Activated T-helper 2 cell treated with anti-CD3 and anti-CD28 coated beads, Interferon-gamma antibody, Interleukin-2, Interleukin-4, amounts not matched to agents 10 μg/mL and 5 μg/mL and 100 μg/mL, durations not matched to agents 14 hours and 24 hours and 36 hours (primary cell): ENCODE results near the gene TOMM5. TPM values are rescaled to one million over a fixed set of nuclear protein-coding genes. Genes with fewer than 3 reads are reported as not detected.
A peak's percentile ranks its signal among the peaks of the same experiment; 100 is the strongest.
"Not testable (repeated sequence)": the region's sequence is repeated elsewhere in the genome, so short reads cannot be mapped to it uniquely, and the experiment has no call there.

Experiments
- DNase-seq: peaks from one replicate; pipeline ENCODE4 v3.0.0; 2021; ENCODE audit warnings: low spot score
- H3K27ac Mint-ChIP-seq: one replicate; pipeline ENCODE4 v1.8.0; 2021; ENCODE audit warnings: mixed read lengths
- H3K27me3 Mint-ChIP-seq: one replicate; pipeline ENCODE4 v1.8.0; 2021; ENCODE audit warnings: low read depth, mixed read lengths
- H3K36me3 Mint-ChIP-seq: one replicate; pipeline ENCODE4 v1.8.0; 2021; ENCODE audit warnings: low read depth, mixed read lengths
- H3K4me1 Mint-ChIP-seq: one replicate; pipeline ENCODE4 v1.8.0; 2021; ENCODE audit warnings: low read depth, mixed read lengths
- H3K4me3 Mint-ChIP-seq: one replicate; pipeline ENCODE4 v1.8.0; 2021; ENCODE audit warnings: low read depth, mild to moderate bottlenecking, moderate library complexity, mixed read lengths
- H3K9me3 Mint-ChIP-seq: one replicate; pipeline ENCODE4 v1.8.0; 2021; ENCODE audit warnings: mixed read lengths
- intact Hi-C: fragments of 100-400 bp; cut with micrococcal nuclease; formaldehyde crosslinking; loops from one replicate; pipeline ENCODE4 v1.15.1; 2023
- total RNA-seq: library from RNA; stranded (reverse); gene quantifications from 2 replicates; pipeline ENCODE4 v1.2.3, GENCODE V29; 2022

Gene TOMM5
- total RNA-seq, 1 donor from 2014 or later, result 153 TPM

- no peaks in the 10 kb centered on the region for H3K36me3 Mint-ChIP-seq
- no peak overlapping the region for H3K4me3 Mint-ChIP-seq
- no peaks in the 10 kb centered on the region for H3K4me1 Mint-ChIP-seq
- no peak overlapping the region for H3K27ac Mint-ChIP-seq
- no peaks in the 10 kb centered on the region for H3K9me3 Mint-ChIP-seq
- intact Hi-C loops, result no loop called here
- peaks cover 43% of the 10 kb centered on the region for H3K27me3 Mint-ChIP-seq
- DNase-seq, result no peak
Observed at GRCh38 chr9:37602817-37603216, 10.4 kb upstream of the TOMM5 start.

GRCh38 chr9:37602061-37602460 is 9.7 kb upstream of the TOMM5 start:
- H3K27me3 Mint-ChIP-seq, result peaks cover 37% of the 10 kb centered on the region
- H3K27ac Mint-ChIP-seq, H3K4me1 Mint-ChIP-seq, intact Hi-C loops, DNase-seq, H3K36me3 Mint-ChIP-seq, H3K4me3 Mint-ChIP-seq, H3K9me3 Mint-ChIP-seq: not testable (repeated sequence)

GRCh38 chr9:37596504-37596903 is 4.1 kb upstream of the TOMM5 start:
- no peaks in the 10 kb centered on the region for H3K9me3 Mint-ChIP-seq

GRCh38 chr9:37593883-37594448 is 1.6 kb upstream of the TOMM5 start:
- peak overlapping the region; percentile 13 for H3K4me3 Mint-ChIP-seq
- no peaks in the 10 kb centered on the region for H3K9me3 Mint-ChIP-seq
- intact Hi-C loops, result loop anchor here (2.0 to 5.0 kb wide), 5 partner anchors 107 to 308 kb away; partner anchors contain the start of genes DCAF10, GRHPR, POLR1E and SLC25A51
- no peak overlapping the region for H3K27ac Mint-ChIP-seq
- H3K36me3 Mint-ChIP-seq, result peaks cover 29% of the 10 kb centered on the region
- peaks cover 19% of the 10 kb centered on the region for H3K4me1 Mint-ChIP-seq
- no peak for DNase-seq
- peaks cover 22% of the 10 kb centered on the region for H3K27me3 Mint-ChIP-seq

More at GRCh38 chr9:37596504-37596903, 4.1 kb upstream of the TOMM5 start:
- intact Hi-C loops, result no loop called here
- H3K4me3 Mint-ChIP-seq, result no peak overlapping the region
- H3K36me3 Mint-ChIP-seq, result peaks cover 8% of the 10 kb centered on the region
- no peak for DNase-seq
- no peak overlapping the region for H3K27ac Mint-ChIP-seq
- H3K27me3 Mint-ChIP-seq, result peaks cover 32% of the 10 kb centered on the region
- peaks cover 5% of the 10 kb centered on the region for H3K4me1 Mint-ChIP-seq

- Mint-ChIP-seq H3K9me3 (no peaks in the 10 kb centered on the region), H3K27ac (no peak overlapping the region), H3K4me1 (peaks cover 22% of the 10 kb centered on the region), H3K27me3 (no peaks in the 10 kb centered on the region), H3K36me3 (peaks cover 85% of the 10 kb centered on the region), H3K4me3 (no peak overlapping the region)
- DNase-seq, result no peak
- intact Hi-C loops, result no loop called here
Observed at GRCh38 chr9:37587521-37587920, 4.9 kb downstream of the TOMM5 start.

- no peak for DNase-seq
- intact Hi-C loops, result no loop called here
- Mint-ChIP-seq H3K9me3 (no peaks in the 10 kb centered on the region), H3K27me3 (no peaks in the 10 kb centered on the region), H3K36me3 (peaks cover 61% of the 10 kb centered on the region), H3K4me3 (no peak overlapping the region), H3K4me1 (peaks cover 9% of the 10 kb centered on the region), H3K27ac (no peak overlapping the region)
Observed at GRCh38 chr9:37583522-37584121, 8.8 kb downstream of the TOMM5 start.

GRCh38 chr9:37582548-37583157 is 9.7 kb downstream of the TOMM5 start:
- H3K9me3 Mint-ChIP-seq, result no peaks in the 10 kb centered on the region
- H3K4me1 Mint-ChIP-seq, result peaks cover 7% of the 10 kb centered on the region
- intact Hi-C loops, result no loop called here
- H3K27me3 Mint-ChIP-seq, result no peaks in the 10 kb centered on the region
- DNase-seq, result no peak
- H3K4me3 Mint-ChIP-seq, result no peak overlapping the region
- peaks cover 56% of the 10 kb centered on the region for H3K36me3 Mint-ChIP-seq
- H3K27ac Mint-ChIP-seq, result no peak overlapping the region

- Mint-ChIP-seq H3K4me1 (peaks cover 12% of the 10 kb centered on the region), H3K4me3 (peak within 1 kb of the TSS; percentile 79), H3K27me3 (peaks cover 15% of the 10 kb centered on the region), H3K9me3 (no peaks in the 10 kb centered on the region), H3K36me3 (peaks cover 14% of the 10 kb centered on the region), H3K27ac (no peak within 1 kb of the TSS)
- intact Hi-C loops, result loop anchor here (5.0 kb wide), 1 partner anchor 89 kb away; the partner anchor contains the start of gene POLR1E
- peak; percentile 44 for DNase-seq
Observed at GRCh38 chr9:37575921-37576721, 16.3 kb downstream of the TOMM5 start, which contains the start of gene FBXO10. Gene FBXO10, minus strand, starts transcription at chr9:37576380. Its CDS starts 34,612 bp downstream, at chr9:37541768.

- peaks cover 14% of the 10 kb centered on the region for H3K36me3 Mint-ChIP-seq
- intact Hi-C loops, result loop anchor here (5.0 kb wide), 1 partner anchor 88 kb away; the partner anchor contains the start of gene POLR1E
- peak overlapping the region; percentile 72 for H3K4me3 Mint-ChIP-seq
- peaks cover 15% of the 10 kb centered on the region for H3K27me3 Mint-ChIP-seq
- no peak overlapping the region for H3K27ac Mint-ChIP-seq
- H3K9me3 Mint-ChIP-seq, result no peaks in the 10 kb centered on the region
- no peak for DNase-seq
- peaks cover 12% of the 10 kb centered on the region for H3K4me1 Mint-ChIP-seq
Observed at GRCh38 chr9:37575511-37575914, 16.9 kb downstream of the TOMM5 start.

- DNase-seq, result no peak
- H3K4me3 Mint-ChIP-seq, result no peak overlapping the region
- H3K36me3 Mint-ChIP-seq, result peaks cover 11% of the 10 kb centered on the region
- no peaks in the 10 kb centered on the region for H3K9me3 Mint-ChIP-seq
- peaks cover 12% of the 10 kb centered on the region for H3K4me1 Mint-ChIP-seq
- peaks cover 15% of the 10 kb centered on the region for H3K27me3 Mint-ChIP-seq
- intact Hi-C loops, result loop anchor here (5.0 kb wide), 1 partner anchor 88 kb away; the partner anchor contains the start of gene POLR1E
- H3K27ac Mint-ChIP-seq, result no peak overlapping the region
Observed at GRCh38 chr9:37575001-37575400, 17.4 kb downstream of the TOMM5 start.

- Mint-ChIP-seq H3K36me3 (peaks cover 11% of the 10 kb centered on the region), H3K27ac (no peak overlapping the region), H3K4me3 (no peak overlapping the region), H3K4me1 (peaks cover 12% of the 10 kb centered on the region), H3K27me3 (peaks cover 15% of the 10 kb centered on the region), H3K9me3 (no peaks in the 10 kb centered on the region)
- no peak for DNase-seq
- intact Hi-C loops, result no loop called here
Observed at GRCh38 chr9:37574241-37574721, 18.1 kb downstream of the TOMM5 start.

GRCh38 chr9:37571282-37571681 is 21.1 kb downstream of the TOMM5 start:
- Mint-ChIP-seq H3K4me3 (no peak overlapping the region), H3K36me3 (no peaks in the 10 kb centered on the region), H3K27ac (no peak overlapping the region), H3K4me1 (peaks cover 9% of the 10 kb centered on the region), H3K9me3 (no peaks in the 10 kb centered on the region), H3K27me3 (peaks cover 15% of the 10 kb centered on the region)
- DNase-seq, result no peak
- intact Hi-C loops, result no loop called here
